HCT116 (cell line): ENCODE measurements around the gene ANAPC2. TPM values are rescaled to one million over a fixed set of nuclear protein-coding genes. Genes with fewer than 3 reads are reported as not detected.

ENCODE experiments used
- ATAC-seq: fragments of 200-7000 bp; cut with Tn5 transposase; 2 replicates; pipeline ENCODE4 v1.9.1; 2020; ENCODE audit warnings: mild to moderate bottlenecking, moderate library complexity
- BruUV-seq: library from RNA; stranded (reverse); fragments of 400-500 nt; replicated peaks from 2 replicates; lab custom pipeline; 2021; lab: Mats Ljungman, UMichigan
- CTCF ChIA-PET: fragments of 300-600 bp; sonication (Branson Sonifier 250); formaldehyde crosslinking; loops from one replicate; lab custom pipeline; 2021; ENCODE audit warnings: antibody characterized with exemption; lab: Charles Lee
- POLR2A ChIA-PET: fragments of 300-600, 350-600 bp; sonication (Branson Sonifier 250); formaldehyde crosslinking; loops from one replicate; lab custom pipeline; 2021; ENCODE audit warnings: antibody characterized with exemption; lab: Charles Lee
- RAD21 ChIA-PET, 2 experiments: fragments of 300-600 bp; sonication (Branson Sonifier 250); formaldehyde crosslinking; loops; one replicate each; lab custom pipeline; 2023; ENCODE audit warnings: low total read pairs in 2 of 2; ENCODE audit not compliant: uncharacterized antibody in 2 of 2, unreplicated experiment in 2 of 2, low non-redundant PET in 1 of 2; lab: Charles Lee
- DNase-seq: peaks from one replicate; pipeline ENCODE4 v3.0.0-alpha.2; 2010; ENCODE audit warnings: low read depth, low spot score
- H2AFZ ChIP-seq: fragments of 200-600 bp; shearing (Covaris generic), sonication (generic); 2 replicates; pipeline ENCODE4 v1.6.1; 2017; ENCODE audit warnings: low read depth, mixed run types, mixed read lengths, antibody characterized with exemption, low read length; ENCODE audit not compliant: poor library complexity, severe bottlenecking
- H3K27ac ChIP-seq: 2 replicates; pipeline ENCODE4 v1.5.1; 2012; ENCODE audit warnings: low read depth, low read length
- H3K27me3 ChIP-seq: fragments of 200-600 bp; sonication (generic); 2 replicates; pipeline ENCODE4 v1.6.1; 2016; ENCODE audit warnings: mixed run types, low read length, mixed read lengths; ENCODE audit not compliant: insufficient read depth
- H3K36me3 ChIP-seq, 2 experiments: fragments of 200-500 bp in 1 of 2; fragments of 200-600 bp in 1 of 2; sonication (Bioruptor generic) in 1 of 2; sonication (generic) in 1 of 2; 2 replicates each; pipeline versions ENCODE4 v1.5.1 to v1.6.1; 2014 to 2016; ENCODE audit warnings: low read length in 2 of 2, inconsistent platforms in 1 of 2, mixed read lengths in 1 of 2, mixed run types in 1 of 2; ENCODE audit not compliant: insufficient read depth in 2 of 2, control insufficient read depth in 1 of 2
- H3K4me1 ChIP-seq, 2 experiments: fragments of 200-600 bp in 1 of 2; sonication (generic) in 1 of 2; 2 replicates each; pipeline versions ENCODE4 v1.5.1 to v1.6.1; 2012 to 2017; ENCODE audit warnings: low read length in 2 of 2, inconsistent platforms in 1 of 2, mild to moderate bottlenecking in 1 of 2, mixed read lengths in 1 of 2, mixed run types in 1 of 2, moderate library complexity in 1 of 2; ENCODE audit not compliant: insufficient read depth in 2 of 2, control insufficient read depth in 1 of 2
- H3K4me2 ChIP-seq: fragments of 200-600 bp; sonication (generic); 2 replicates; pipeline ENCODE4 v1.6.1; 2017; ENCODE audit warnings: mixed run types, low read length, mixed read lengths
- H3K4me3 ChIP-seq, 2 experiments: fragments of 200-600 bp in 1 of 2; sonication (generic) in 1 of 2; replicated peaks in 1 of 2; 2 replicates each; pipeline ENCODE4 v1.5.1; 2011 to 2016; ENCODE audit warnings: low read length in 2 of 2, control low read depth in 1 of 2, low read depth in 1 of 2, mild to moderate bottlenecking in 1 of 2, mixed read lengths in 1 of 2, mixed run types in 1 of 2
- H3K79me2 ChIP-seq: fragments of 200-600 bp; sonication (generic); 2 replicates; pipeline ENCODE4 v1.6.1; 2017; ENCODE audit warnings: mild to moderate bottlenecking, mixed run types, low read length, moderate library complexity, mixed read lengths; ENCODE audit not compliant: insufficient read depth
- H3K9ac ChIP-seq: fragments of 200-600 bp; sonication (generic); 2 replicates; pipeline ENCODE4 v1.6.1; 2016; ENCODE audit warnings: low read length, mixed read lengths
- H3K9me2 ChIP-seq: fragments of 200-600 bp; sonication (generic), shearing (Covaris generic); 2 replicates; pipeline ENCODE4 v1.6.1; 2017; ENCODE audit warnings: mixed run types, mild to moderate bottlenecking, moderate library complexity; ENCODE audit not compliant: insufficient read depth
- H3K9me3 ChIP-seq, 2 experiments: fragments of 200-500 bp in 1 of 2; fragments of 200-600 bp in 1 of 2; sonication (Bioruptor generic) in 1 of 2; sonication (generic) in 1 of 2; 2 replicates each; pipeline ENCODE4 v1.6.1; 2014 to 2017; ENCODE audit warnings: low read length in 2 of 2, mixed read lengths in 2 of 2, inconsistent platforms in 1 of 2, low read depth in 1 of 2, mild to moderate bottlenecking in 1 of 2, mixed run types in 1 of 2, moderate library complexity in 1 of 2; ENCODE audit not compliant: control insufficient read depth in 1 of 2, insufficient read depth in 1 of 2
- H4K20me1 ChIP-seq: fragments of 200-600 bp; sonication (generic), shearing (Covaris generic); 2 replicates; pipeline ENCODE4 v1.6.1; 2017; ENCODE audit warnings: mixed run types, mild to moderate bottlenecking, moderate library complexity; ENCODE audit not compliant: insufficient read depth
- ATF3 ChIP-seq: IDR thresholded peaks from 2 replicates; pipeline ENCODE4 v1.6.1; 2012
- CBX3 ChIP-seq: IDR thresholded peaks from 2 replicates; pipeline ENCODE4 v1.6.1; 2012; ENCODE audit warnings: low read depth
- EGR1 ChIP-seq: IDR thresholded peaks from 2 replicates; pipeline ENCODE4 v1.6.1; 2012; ENCODE audit warnings: low read depth
- ELF1 ChIP-seq: IDR thresholded peaks from 2 replicates; pipeline ENCODE4 v1.6.1; 2012; ENCODE audit warnings: low read depth, borderline replicate concordance
- EZH2 ChIP-seq: fragments of 200-600 bp; sonication (generic); IDR thresholded peaks from 2 replicates; pipeline ENCODE4 v1.6.1; 2017; ENCODE audit warnings: antibody characterized with exemption, mixed run types
- EZH2phosphoT487 ChIP-seq: fragments of 200-600 bp; IDR thresholded peaks from 2 replicates; pipeline ENCODE4 v1.6.1; 2018; ENCODE audit warnings: antibody characterized with exemption, borderline replicate concordance
- FOSL1 ChIP-seq: IDR thresholded peaks from 2 replicates; pipeline ENCODE4 v1.6.1; 2012; ENCODE audit warnings: low read depth
- MAX ChIP-seq: IDR thresholded peaks from 2 replicates; pipeline ENCODE4 v1.6.1; 2012
- POLR2A ChIP-seq: IDR thresholded peaks from 2 replicates; pipeline ENCODE4 v1.7.0; 2011; ENCODE audit warnings: borderline replicate concordance; ENCODE audit not compliant: insufficient read depth, insufficient read length; ENCODE audit errors: extremely low read depth
- POLR2AphosphoS5 ChIP-seq: IDR thresholded peaks from 2 replicates; pipeline ENCODE4 v1.6.1; 2011; ENCODE audit warnings: mild to moderate bottlenecking, low read depth, low read length, moderate library complexity
- RAD21 ChIP-seq: IDR thresholded peaks from 2 replicates; pipeline ENCODE4 v1.6.1; 2012; ENCODE audit warnings: low read depth, mild to moderate bottlenecking
- REST ChIP-seq: IDR thresholded peaks from 2 replicates; pipeline ENCODE4 v1.6.1; 2012; ENCODE audit warnings: low read depth
- SIN3A ChIP-seq: IDR thresholded peaks from 2 replicates; pipeline ENCODE4 v1.6.1; 2012; ENCODE audit warnings: low read depth
- SP1 ChIP-seq: IDR thresholded peaks from 2 replicates; pipeline ENCODE4 v1.6.1; 2012; ENCODE audit warnings: low read depth
- SRF ChIP-seq: IDR thresholded peaks from 2 replicates; pipeline ENCODE4 v1.6.1; 2012; ENCODE audit warnings: low read depth
- TCF7L2 ChIP-seq: IDR thresholded peaks from 2 replicates; pipeline ENCODE4 v1.7.0; 2011; ENCODE audit warnings: borderline replicate concordance, inconsistent platforms; ENCODE audit not compliant: insufficient read depth, insufficient read length; ENCODE audit errors: extremely low read depth
- YY1 ChIP-seq: IDR thresholded peaks from 2 replicates; pipeline ENCODE4 v1.6.1; 2011; ENCODE audit warnings: low read length, low read depth, moderate library complexity, mild to moderate bottlenecking; ENCODE audit not compliant: insufficient replicate concordance; ENCODE audit errors: extremely low read depth
- ZBTB33 ChIP-seq: IDR thresholded peaks from 2 replicates; pipeline ENCODE4 v1.6.1; 2011; ENCODE audit warnings: mild to moderate bottlenecking, low read length, moderate library complexity; ENCODE audit not compliant: insufficient replicate concordance; ENCODE audit errors: extremely low read depth
- ZFX ChIP-seq: fragments of 450-650 bp; IDR thresholded peaks from 2 replicates; pipeline ENCODE4 v1.6.1; 2017
- ZNF274 ChIP-seq: fragments of 200-500 bp; sonication (Bioruptor generic); IDR thresholded peaks from 2 replicates; pipeline ENCODE4 v1.6.1; 2014; ENCODE audit warnings: mild to moderate bottlenecking, low read depth, low read length, inconsistent platforms
- intact Hi-C: fragments of 100-400 bp; cut with micrococcal nuclease; formaldehyde crosslinking; loops from 2 replicates; pipeline ENCODE4 v1.10.0; 2022
- total RNA-seq: library from RNA; stranded (reverse); gene quantifications from one replicate; pipeline ENCODE4 v1.2.1, GENCODE V29; 2021; ENCODE audit not compliant: unreplicated experiment

ANAPC2 gene
- total RNA-seq, 1 experiment from 2014 or later = 75.5 TPM

- H3K4me1 ChIP-seq = peaks cover 12 to 18% of the 10 kb centered on the region in 2 experiments
- no peak within 1 kb of the TSS for H3K4me2 ChIP-seq
- BruUV-seq = no TSS peak
- POLR2A ChIA-PET = no interaction called here
- intact Hi-C loops = no loop called here
- RAD21 ChIA-PET = no interaction called here
- H3K79me2 ChIP-seq = no peaks in the 10 kb centered on the region
- H2AFZ ChIP-seq = no peak within 1 kb of the TSS
- no peak for ATAC-seq
- H4K20me1 ChIP-seq = no peaks in the 10 kb centered on the region
- CTCF ChIA-PET = no interaction called here
- no peak within 1 kb of the TSS for H3K27ac ChIP-seq
- TF ChIP-seq REST = no peak; the same call in 1 of the 2 replicates
- no peak for TF ChIP-seq EZH2phosphoT487
- TF ChIP-seq EZH2 = no peak
- TF ChIP-seq POLR2AphosphoS5 = no peak
- no peak for TF ChIP-seq SRF
- TF ChIP-seq RAD21 = no peak
- TF ChIP-seq ZBTB33 = no peak
- no peak for TF ChIP-seq ZFX
- no peak for TF ChIP-seq MAX
- TF ChIP-seq YY1 = no peak
- TF ChIP-seq SP1 = no peak
- TF ChIP-seq TCF7L2 = no peak
- TF ChIP-seq POLR2A = no peak
- TF ChIP-seq ELF1 = no peak
- no peak for TF ChIP-seq ATF3
- no peak for TF ChIP-seq CBX3
- no peak for TF ChIP-seq FOSL1
- no peak for TF ChIP-seq EGR1
- TF ChIP-seq ZNF274 = no peak
- TF ChIP-seq SIN3A = no peak
- DNase-seq = no peak
- H3K36me3 ChIP-seq = no peaks in the 10 kb centered on the region
- H3K9ac ChIP-seq = no peak within 1 kb of the TSS
- no peaks in the 10 kb centered on the region for H3K27me3 ChIP-seq
- H3K9me2 ChIP-seq = no peaks in the 10 kb centered on the region
- H3K4me3 ChIP-seq = no peak within 1 kb of the TSS
- no peaks in the 10 kb centered on the region for H3K9me3 ChIP-seq
These were observed 49.5 kb downstream of the ANAPC2 start, which contains the start of gene GRIN1 for GRCh38 chr9:137138722-137139467. GRIN1 (plus strand) TSS chr9:137139154; CDS start chr9:137139487, 333 bp downstream.
